ENCODE data around the gene LDB2.

DNA sequence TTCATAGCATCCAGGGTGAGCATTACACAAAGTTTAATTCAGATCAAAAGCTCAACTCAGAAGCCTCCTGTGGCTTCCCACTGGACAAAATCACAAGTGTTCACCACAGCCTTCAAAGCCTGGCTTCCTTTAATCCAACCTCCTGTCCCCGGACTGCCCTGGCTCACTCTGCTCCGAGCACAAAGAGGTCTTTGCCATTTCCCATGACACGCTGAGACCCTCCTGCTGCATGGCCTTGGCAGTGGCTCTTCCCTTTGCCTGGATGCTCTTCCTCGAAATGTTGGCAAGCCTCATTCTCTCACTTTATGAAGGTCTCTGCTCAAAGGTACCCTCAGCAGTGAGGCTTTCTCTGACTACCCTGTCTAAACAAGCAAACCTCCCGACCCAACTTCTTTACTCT is 41.0 kb downstream of the LDB2 start:
- no peak for TF ChIP-seq POLR2A (IDR thresholded peaks at IDR 0.05; ENCODE audit: low read length)
- TF ChIP-seq GATA1 (IDR thresholded peaks at IDR 0.05; ENCODE audit: low read depth, low read length) = no peak

All from erythroblast (primary cell).